Small intestine (tissue), 16 donors: ENCODE data around the gene LRRC15. TPM values are rescaled to one million over a fixed set of nuclear protein-coding genes. Genes with fewer than 3 reads are reported as not detected.

Experiments used
- DNase-seq, 2 donors: peaks; one replicate each; pipeline versions ENCODE4 v3.0.0 to v3.0.0-alpha.2; 2013
- FAIRE-seq: peaks from 2 replicates; lab custom pipeline; 2012; peaks lifted over from hg19 to GRCh38; lab: Jason Lieb, UNC
- H3K27ac ChIP-seq, 3 donors: one replicate each; pipeline ENCODE4 v1.5.1; 2013; ENCODE audit warnings: low read length in 2 of 3, mild to moderate bottlenecking in 2 of 3, control low read depth in 1 of 3, inconsistent platforms in 1 of 3, low read depth in 1 of 3, moderate library complexity in 1 of 3
- H3K27me3 ChIP-seq, 3 donors: one replicate each; pipeline ENCODE4 v1.6.1; 2013; ENCODE audit warnings: low read length in 3 of 3, inconsistent platforms in 1 of 3; ENCODE audit not compliant: control insufficient read depth in 3 of 3, insufficient read depth in 3 of 3
- H3K36me3 ChIP-seq, 3 donors: one replicate each; pipeline ENCODE4 v1.6.1; 2013; ENCODE audit warnings: low read length in 3 of 3, inconsistent platforms in 1 of 3, low read depth in 1 of 3, mild to moderate bottlenecking in 1 of 3, moderate library complexity in 1 of 3; ENCODE audit not compliant: control insufficient read depth in 3 of 3, insufficient read depth in 2 of 3
- H3K4me1 ChIP-seq, 3 donors: one replicate each; pipeline ENCODE4 v1.6.1; 2013; ENCODE audit warnings: low read length in 2 of 3, inconsistent platforms in 1 of 3, low read depth in 1 of 3, mild to moderate bottlenecking in 1 of 3, moderate library complexity in 1 of 3; ENCODE audit not compliant: control insufficient read depth in 3 of 3, insufficient read depth in 2 of 3
- H3K4me3 ChIP-seq, 3 donors: one replicate each; pipeline ENCODE4 v1.5.1; 2013; ENCODE audit warnings: low read length in 3 of 3, control low read depth in 1 of 3, inconsistent platforms in 1 of 3, low read depth in 1 of 3, mild to moderate bottlenecking in 1 of 3, moderate library complexity in 1 of 3
- H3K9me3 ChIP-seq, 2 donors: one replicate each; pipeline ENCODE4 v1.6.1; 2013; ENCODE audit warnings: low read depth in 1 of 2, low read length in 1 of 2; ENCODE audit not compliant: control insufficient read depth in 2 of 2, insufficient read depth in 1 of 2
- WGBS, 3 donors: extraction: QIAGEN DNeasy Blood & Tissue Kit; methylation state at CpG; one replicate each; pipeline ENCODE4 v1.1.7; 2013; 5-methylcytosine and 5-hydroxymethylcytosine counted together
- long read RNA-seq, 10 donors: transcript quantifications; one replicate each; lab custom pipeline, GENCODE V29; 2026
- polyA plus RNA-seq, 4 donors: library from polyadenylated mRNA; stranded (reverse) in 3 of 4; unstranded in 1 of 4; fragments of 200-250 nt in 3 of 4; fragments of 120-200 nt in 1 of 4; gene quantifications; one replicate each; pipeline versions ENCODE4 v1.2.1 to v1.2.3, GENCODE V29; 2013
- donor health status: healthy with polysubstance abuse.
- donor health status: control.
- donor health status: control.
- donor health status: Bipolar disorder and iron deficiency.
- donor health status: healthy.

Gene LRRC15
- under 1 TPM in 2 of 4 donors, not detected in 2; 0.01 TPM for polyA plus RNA-seq
- long read RNA-seq, donor 1 = 0 reads
- long read RNA-seq, donor 2 = 0 reads
- long read RNA-seq, donor 3 = 0 reads
- long read RNA-seq, donor 4 = 0 reads
- long read RNA-seq, donor 5 = 0 reads
- long read RNA-seq, donor 6 = 0 reads
- long read RNA-seq, donor 7 = 0 reads
- long read RNA-seq, donor 8 = 0 reads
- long read RNA-seq, donor 9 = 0 reads
- long read RNA-seq, donor 10 = 0 reads

- Histone ChIP-seq H3K4me3 (no peak within 1 kb of the TSS), H3K27ac (no peak within 1 kb of the TSS), H3K36me3 (no peaks in the 10 kb centered on the region), H3K27me3 (peaks cover 0 to 25% (median 2%) of the 10 kb centered on the region in 3 donors), H3K4me1 (peaks cover 0 to 3% (median 0%) of the 10 kb centered on the region in 3 donors), H3K9me3 (no peaks in the 10 kb centered on the region)
- 12 to 25% (median 17%) methylated on average over 21 of the region's 21 CpGs for WGBS, 3 donors
- DNase-seq = peak in 1 of 2 donors; percentile 14
- no peak for FAIRE-seq
Observed at GRCh38 chr3:194369522-194370279, at the start of gene LRRC15. LRRC15 (minus strand) TSS chr3:194369743; CDS start chr3:194361043, 8,700 bp downstream.

GRCh38 chr3:194418671-194419070, 49.1 kb upstream of the LRRC15 start:
- Histone ChIP-seq H3K4me1 (no peaks in the 10 kb centered on the region), H3K4me3 (no peak overlapping the region), H3K27ac (no peak overlapping the region), H3K36me3 (peaks cover under 1 to 15% (median 3%) of the 10 kb centered on the region in 3 donors), H3K9me3 (no peaks in the 10 kb centered on the region), H3K27me3 (no peaks in the 10 kb centered on the region)
- no peak for FAIRE-seq
- 97 to 100% (median 97%) methylated on average over 2 of the region's 2 CpGs for WGBS, 3 donors
- no peak for DNase-seq

GRCh38 chr3:194407423-194407822, 37.9 kb upstream of the LRRC15 start:
- Histone ChIP-seq H3K4me3 (no peak overlapping the region), H3K9me3 (no peaks in the 10 kb centered on the region), H3K36me3 (peaks cover 4 to 23% (median 7%) of the 10 kb centered on the region in 3 donors), H3K4me1 (no peaks in the 10 kb centered on the region), H3K27me3 (no peaks in the 10 kb centered on the region), H3K27ac (no peak overlapping the region)
- WGBS, 3 donors = 81 to 87% (median 85%) methylated on average over 7 of the region's 7 CpGs
- DNase-seq (peak in 1 of 2 donors; percentile 24), FAIRE-seq (no peak)

GRCh38 chr3:194405766-194406165, 36.2 kb upstream of the LRRC15 start:
- Histone ChIP-seq H3K27ac (no peak overlapping the region), H3K4me1 (no peaks in the 10 kb centered on the region), H3K36me3 (peaks cover 0 to 17% (median under 1%) of the 10 kb centered on the region in 3 donors), H3K27me3 (no peaks in the 10 kb centered on the region), H3K4me3 (no peak overlapping the region), H3K9me3 (no peaks in the 10 kb centered on the region)
- FAIRE-seq (no peak), DNase-seq (no peak)
- WGBS, 3 donors = 95 to 98% (median 98%) methylated on average over 2 of the region's 2 CpGs

- no peak overlapping the region for H3K27ac ChIP-seq
- no peaks in the 10 kb centered on the region for H3K4me1 ChIP-seq
- WGBS, 3 donors = 22 to 43% (median 28%) methylated on average over 10 of the region's 10 CpGs
- DNase-seq (peak; percentile 58 to 82), FAIRE-seq (peak; percentile 94)
- H3K4me3 ChIP-seq = no peak overlapping the region
- peaks cover 0 to 11% (median 0%) of the 10 kb centered on the region in 3 donors for H3K36me3 ChIP-seq
- no peaks in the 10 kb centered on the region for H3K27me3 ChIP-seq
- H3K9me3 ChIP-seq = no peaks in the 10 kb centered on the region
Observed at GRCh38 chr3:194404365-194405140, 35.0 kb upstream of the LRRC15 start.

GRCh38 chr3:194401868-194402329, 32.4 kb upstream of the LRRC15 start:
- Histone ChIP-seq H3K27ac (no peak overlapping the region), H3K27me3 (peaks cover 0 to 25% (median 0%) of the 10 kb centered on the region in 3 donors), H3K9me3 (peaks cover 0 to 8% of the 10 kb centered on the region in 2 donors), H3K4me1 (peaks cover 0 to 13% (median 0%) of the 10 kb centered on the region in 3 donors), H3K36me3 (peaks cover 0 to 4% (median 0%) of the 10 kb centered on the region in 3 donors), H3K4me3 (no peak overlapping the region)
- WGBS, 3 donors = 78 to 84% (median 82%) methylated on average over 8 of the region's 8 CpGs
- no peak for FAIRE-seq
- peak in 1 of 2 donors; percentile 16 for DNase-seq

GRCh38 chr3:194401346-194401745, 31.8 kb upstream of the LRRC15 start:
- 88 to 90% (median 88%) methylated on average over 9 of the region's 9 CpGs for WGBS, 3 donors
- Histone ChIP-seq H3K27ac (no peak overlapping the region), H3K9me3 (peaks cover 0 to 8% of the 10 kb centered on the region in 2 donors), H3K4me3 (no peak overlapping the region), H3K36me3 (peaks cover 0 to 4% (median 0%) of the 10 kb centered on the region in 3 donors), H3K27me3 (peaks cover 0 to 28% (median 0%) of the 10 kb centered on the region in 3 donors), H3K4me1 (peaks cover 0 to 18% (median 0%) of the 10 kb centered on the region in 3 donors)
- DNase-seq = peak in 1 of 2 donors; percentile 28
- FAIRE-seq = no peak
